ENCODE data around the gene CAMK2A. TPM values are rescaled to one million over a fixed set of nuclear protein-coding genes. Genes with fewer than 3 reads are reported as not detected.
A peak's percentile ranks its signal among the peaks of the same experiment; 100 is the strongest.

Gene CAMK2A
- polyA plus RNA-seq, 2 of the 4 experiments (the other 2 are of a cell fraction), result 0.09 to 0.93 TPM

DNA sequence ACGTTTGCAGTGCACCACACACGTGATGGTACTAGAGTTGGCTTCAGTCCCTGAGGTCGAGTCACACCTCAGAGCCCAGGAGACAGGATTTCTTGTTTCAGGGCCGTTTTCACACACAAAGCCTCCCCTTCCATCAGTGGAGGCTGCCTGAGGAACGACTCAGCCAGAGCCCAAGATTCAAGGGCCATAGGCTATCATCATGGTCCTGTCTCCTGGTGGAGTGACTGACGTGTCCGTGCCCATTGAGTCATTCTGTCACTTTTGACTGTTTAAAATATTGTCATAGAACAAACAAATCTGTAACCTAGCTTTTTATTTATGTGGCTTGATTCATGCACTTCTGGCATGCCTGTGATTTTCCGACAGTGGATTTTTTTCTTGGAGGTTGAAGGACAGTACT is 28.3 kb downstream of the CAMK2A start:
- Histone ChIP-seq H3K4me3 (no peak overlapping the region), H3K4me1 (peaks cover 43% of the 10 kb centered on the region), H3K4me2 (peak overlapping the region; percentile 43), H3K27ac (peak overlapping the region in 1 of 2 experiments; percentile 62; a peak in 3 of 6 replicates), H3K9me3 (no peaks in the 10 kb centered on the region)
- WGBS (ENCODE audit: missing lambda C conversion rate), result 7% methylated on average over 4 of the region's 8 CpGs
- ATAC-seq (no peak), FAIRE-seq (no peak), DNase-seq (ENCODE audit: low read depth in 1 of 2, low spot score in 1 of 2) (no peak)
- POLR2A ChIA-PET, result no interaction called here
- no peak for TF ChIP-seq GATA3 (IDR thresholded peaks at IDR 0.05; ENCODE audit: borderline replicate concordance)
- no peak for TF ChIP-seq POLR2AphosphoS2 (conservative IDR thresholded peaks at IDR 0.05; ENCODE audit: low read length)
- no peak for TF ChIP-seq SMC3 (IDR thresholded peaks at IDR 0.05)
- 0 out of 2 replicates have a peak, but pooled peaks have one; percentile 19 for TF ChIP-seq JUNB (IDR thresholded peaks at IDR 0.05)
- CTCF ChIA-PET, result interaction anchor here (1.0 to 2.8 kb wide), 6 partner anchors 12 to 175 kb away, joined by 3 to 15 read pairs (median 4); no protein-coding TSS in a partner anchor

DNA sequence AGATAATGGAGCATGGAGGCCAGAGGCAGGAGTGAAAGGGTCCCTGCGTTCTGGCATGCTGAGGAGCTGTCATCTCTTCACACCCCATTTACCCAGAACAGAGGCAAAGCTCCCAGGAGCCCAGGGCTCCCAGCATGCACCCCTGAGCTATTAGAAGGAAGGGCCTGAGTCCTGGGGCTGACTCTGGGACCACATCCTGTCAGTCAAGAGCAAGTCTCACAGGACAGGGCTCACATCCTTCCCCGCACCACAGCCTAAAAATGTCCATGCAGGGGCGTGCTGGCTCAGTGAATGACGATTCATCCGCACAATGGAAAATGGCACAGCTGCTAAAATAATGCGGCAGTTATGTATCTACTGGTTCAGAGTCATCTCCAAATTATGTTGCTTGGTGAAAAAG is 31.4 kb downstream of the CAMK2A start:
- Histone ChIP-seq H3K27ac (no peak overlapping the region), H3K4me2 (no peak overlapping the region), H3K9me3 (no peaks in the 10 kb centered on the region), H3K4me1 (peaks cover 24% of the 10 kb centered on the region), H3K4me3 (no peak overlapping the region)
- CTCF ChIA-PET, result interaction anchor here (1.5 kb wide), 1 partner anchor 128 kb away, joined by 4 read pairs; no protein-coding TSS in a partner anchor
- 97% methylated on average over 5 of the region's 6 CpGs for WGBS (ENCODE audit: missing lambda C conversion rate)
- FAIRE-seq (no peak), DNase-seq (ENCODE audit: low read depth in 1 of 2, low spot score in 1 of 2) (no peak), ATAC-seq (no peak)
- TF ChIP-seq, protein P1, sequence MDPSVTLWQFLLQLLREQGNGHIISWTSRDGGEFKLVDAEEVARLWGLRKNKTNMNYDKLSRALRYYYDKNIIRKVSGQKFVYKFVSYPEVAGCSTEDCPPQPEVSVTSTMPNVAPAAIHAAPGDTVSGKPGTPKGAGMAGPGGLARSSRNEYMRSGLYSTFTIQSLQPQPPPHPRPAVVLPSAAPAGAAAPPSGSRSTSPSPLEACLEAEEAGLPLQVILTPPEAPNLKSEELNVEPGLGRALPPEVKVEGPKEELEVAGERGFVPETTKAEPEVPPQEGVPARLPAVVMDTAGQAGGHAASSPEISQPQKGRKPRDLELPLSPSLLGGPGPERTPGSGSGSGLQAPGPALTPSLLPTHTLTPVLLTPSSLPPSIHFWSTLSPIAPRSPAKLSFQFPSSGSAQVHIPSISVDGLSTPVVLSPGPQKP (IDR thresholded peaks at IDR 0.05; ENCODE audit: low read depth, low read length), result no peak
- TF ChIP-seq SMC3 (IDR thresholded peaks at IDR 0.05) (no peak), EP300 (IDR thresholded peaks at IDR 0.05) (no peak), TFCP2L1 (CRISPR knock-in tag; IDR thresholded peaks at IDR 0.05) (no peak), ZFP36 (IDR thresholded peaks at IDR 0.05; ENCODE audit: borderline replicate concordance, partially characterized antibody) (no peak), ZC3H11A (IDR thresholded peaks at IDR 0.05) (no peak)
- POLR2A ChIA-PET, result no interaction called here

DNA sequence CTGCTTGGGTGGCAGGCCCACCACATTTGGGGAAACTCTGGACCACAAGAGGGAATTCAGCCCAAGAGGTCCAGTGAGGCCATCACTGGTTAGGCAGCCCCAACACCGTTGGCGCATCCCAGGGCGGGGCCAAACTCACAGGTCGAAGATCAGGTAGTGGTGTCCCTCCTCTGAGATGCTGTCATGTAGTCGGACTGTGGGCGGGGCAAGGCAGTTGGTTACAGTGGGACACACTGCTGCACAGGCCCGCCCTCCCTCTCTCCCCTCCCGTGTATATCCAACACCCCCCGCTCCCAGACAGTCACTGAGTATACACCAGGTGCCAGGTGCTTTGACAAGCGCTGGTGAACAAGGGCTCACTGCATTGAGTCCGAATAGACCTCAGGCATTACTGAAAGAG is 32.1 kb downstream of the CAMK2A start:
- Histone ChIP-seq H3K4me2 (no peak overlapping the region), H3K27ac (no peak overlapping the region), H3K4me3 (no peak overlapping the region), H3K4me1 (peaks cover 17% of the 10 kb centered on the region), H3K9me3 (no peaks in the 10 kb centered on the region)
- CTCF ChIA-PET, result interaction anchor here (1.3 to 1.5 kb wide), 2 partner anchors 121 to 128 kb away, joined by 4 to 5 read pairs; no protein-coding TSS in a partner anchor
- FAIRE-seq (no peak), ATAC-seq (no peak), DNase-seq (ENCODE audit: low read depth in 1 of 2, low spot score in 1 of 2) (no peak)
- POLR2A ChIA-PET, result no interaction called here
- TF ChIP-seq SMC3 (IDR thresholded peaks at IDR 0.05) (no peak), RCOR1 (IDR thresholded peaks at IDR 0.05; ENCODE audit: low read depth, low read length) (no peak), PHF8 (IDR thresholded peaks at IDR 0.05; ENCODE audit: borderline replicate concordance, low read depth) (no peak)
- WGBS (ENCODE audit: missing lambda C conversion rate), result 78% methylated on average over 10 of the region's 11 CpGs

DNA sequence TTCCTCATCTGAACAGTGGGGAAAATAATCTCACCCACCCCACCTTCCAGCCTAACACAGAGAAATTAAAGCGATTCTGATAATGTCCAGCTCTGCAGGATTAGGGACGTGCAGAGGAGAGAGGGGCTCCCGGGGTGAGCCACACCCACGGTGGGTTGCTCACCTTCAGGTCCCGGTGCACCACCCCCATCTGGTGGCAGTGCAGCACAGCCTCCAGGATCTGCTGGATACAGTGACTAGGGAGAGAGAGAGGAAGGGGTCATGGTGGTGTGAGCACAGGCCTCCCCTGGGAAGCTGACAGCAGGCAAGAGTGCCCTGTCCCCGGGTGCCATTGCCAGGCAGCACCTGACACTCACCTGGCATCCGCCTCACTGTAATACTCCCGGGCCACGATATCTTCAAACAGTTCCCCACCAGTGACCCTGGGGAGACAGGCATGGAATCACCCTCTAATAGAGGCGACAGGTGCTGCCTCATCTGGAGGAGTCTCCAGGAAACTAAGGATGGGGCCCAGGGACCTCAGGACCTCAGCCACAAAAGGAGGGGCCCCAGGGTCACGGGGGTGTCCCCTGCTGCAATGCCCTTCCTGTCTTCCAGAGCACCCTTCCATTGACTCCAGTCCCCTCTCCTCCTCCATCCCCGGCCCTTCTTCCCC is 33.0 kb downstream of the CAMK2A start:
- no peak for FAIRE-seq
- peak in 1 of 2 experiments; percentile 32 for DNase-seq (ENCODE audit: low read depth in 1 of 2, low spot score in 1 of 2)
- Histone ChIP-seq H3K9me3 (no peaks in the 10 kb centered on the region), H3K4me1 (peaks cover 8% of the 10 kb centered on the region), H3K4me3 (no peak overlapping the region), H3K27ac (no peak overlapping the region), H3K4me2 (no peak overlapping the region)
- ChIA-PET CTCF (interaction anchor here (1.3 to 1.9 kb wide), 3 partner anchors 17 to 120 kb away, joined by 3 to 5 read pairs (median 4); no protein-coding TSS in a partner anchor), POLR2A (no interaction called here)
- 73% methylated on average over 11 of the region's 12 CpGs for WGBS (ENCODE audit: missing lambda C conversion rate)
- TF ChIP-seq RAD21 (conservative IDR thresholded peaks at IDR 0.05 in 1 of 2, IDR thresholded peaks at IDR 0.05 in 1 of 2), result peak in 1 of 2 experiments; percentile 36; a peak in 2 of 5 replicates
- no peak for TF ChIP-seq HOXB5 (CRISPR knock-in tag; IDR thresholded peaks at IDR 0.05)
- peak; percentile 51 to 75; a peak in 4 of 6 replicates for ATAC-seq

Measured in A549 (cell line).